ENCODE results near the gene SLC25A18. TPM values are rescaled to one million over a fixed set of nuclear protein-coding genes. Genes with fewer than 3 reads are reported as not detected.
A peak's percentile ranks its signal among the peaks of the same experiment; 100 is the strongest.
"Not testable (repeated sequence)": the region's sequence is repeated elsewhere in the genome, so short reads cannot be mapped to it uniquely, and the experiment has no call there.

The SLC25A18 gene
- total RNA-seq, 1 experiment from 2014 or later = 0.28 TPM

GRCh38 chr22:17559188-17559587 is 4.1 kb upstream of the SLC25A18 start:
- Mint-ChIP-seq H3K36me3 (ENCODE audit: insufficient read depth, unreplicated experiment) (no peaks in the 10 kb centered on the region), H3K9me3 (ENCODE audit: low read depth, unreplicated experiment) (no peaks in the 10 kb centered on the region), H3K27me3 (ENCODE audit: unreplicated experiment) (peaks cover 62% of the 10 kb centered on the region), H3K4me1 (ENCODE audit: low read depth, unreplicated experiment) (peaks cover 19% of the 10 kb centered on the region), H3K4me3 (ENCODE audit: low read depth, unreplicated experiment) (no peak overlapping the region), H3K27ac (ENCODE audit: unreplicated experiment) (no peak overlapping the region)
- intact Hi-C loops (cut with micrococcal nuclease; ENCODE audit: unreplicated experiment) = loop anchor here (10.0 kb wide), 2 partner anchors 46 to 146 kb away; no protein-coding TSS in a partner anchor
- no TSS peak for BruUV-seq (replicated peaks)
- CTCF ChIA-PET = interaction anchor here (0.6 to 2.5 kb wide), 13 partner anchors 12 to 517 kb away, joined by 3 to 27 read pairs (median 4); partner anchors contain the start of gene BCL2L13
- DNase-seq = no peak
- no peak for TF ChIP-seq CTCF (IDR thresholded peaks at IDR 0.05; ENCODE audit: unreplicated experiment)

- Mint-ChIP-seq H3K4me1 (ENCODE audit: low read depth, unreplicated experiment) (peaks cover 11% of the 10 kb centered on the region), H3K27ac (ENCODE audit: unreplicated experiment) (no peak overlapping the region), H3K9me3 (ENCODE audit: low read depth, unreplicated experiment) (no peaks in the 10 kb centered on the region), H3K27me3 (ENCODE audit: unreplicated experiment) (peaks cover 34% of the 10 kb centered on the region), H3K4me3 (ENCODE audit: low read depth, unreplicated experiment) (no peak overlapping the region), H3K36me3 (ENCODE audit: insufficient read depth, unreplicated experiment) (no peaks in the 10 kb centered on the region)
- no peak for TF ChIP-seq CTCF (IDR thresholded peaks at IDR 0.05; ENCODE audit: unreplicated experiment)
- CTCF ChIA-PET = interaction anchor here (0.6 kb wide), 1 partner anchor 83 kb away, joined by 4 read pairs; no protein-coding TSS in a partner anchor
- no TSS peak for BruUV-seq (replicated peaks)
- DNase-seq = no peak
- intact Hi-C loops (cut with micrococcal nuclease; ENCODE audit: unreplicated experiment) = no loop called here
Observed at GRCh38 chr22:17563936-17564391, 666 bp downstream of the SLC25A18 start.

- intact Hi-C loops (cut with micrococcal nuclease; ENCODE audit: unreplicated experiment); CTCF ChIA-PET; BruUV-seq (replicated peaks); H3K27ac Mint-ChIP-seq (ENCODE audit: unreplicated experiment); DNase-seq; H3K9me3 Mint-ChIP-seq (ENCODE audit: low read depth, unreplicated experiment); H3K4me3 Mint-ChIP-seq (ENCODE audit: low read depth, unreplicated experiment): not testable (repeated sequence)
- H3K4me1 Mint-ChIP-seq (ENCODE audit: low read depth, unreplicated experiment) = peaks cover 33% of the 10 kb centered on the region
- peaks cover 13% of the 10 kb centered on the region for H3K36me3 Mint-ChIP-seq (ENCODE audit: insufficient read depth, unreplicated experiment)
- H3K27me3 Mint-ChIP-seq (ENCODE audit: unreplicated experiment) = peaks cover 29% of the 10 kb centered on the region
Observed at GRCh38 chr22:17566016-17566687, 2.9 kb downstream of the SLC25A18 start.

- CTCF ChIA-PET = no interaction called here
- TF ChIP-seq CTCF (IDR thresholded peaks at IDR 0.05; ENCODE audit: unreplicated experiment) = no peak
- no TSS peak for BruUV-seq (replicated peaks)
- Mint-ChIP-seq H3K27me3 (ENCODE audit: unreplicated experiment) (peaks cover 29% of the 10 kb centered on the region), H3K4me1 (ENCODE audit: low read depth, unreplicated experiment) (peaks cover 36% of the 10 kb centered on the region), H3K9me3 (ENCODE audit: low read depth, unreplicated experiment) (no peaks in the 10 kb centered on the region), H3K36me3 (ENCODE audit: insufficient read depth, unreplicated experiment) (peaks cover 13% of the 10 kb centered on the region), H3K27ac (ENCODE audit: unreplicated experiment) (no peak overlapping the region), H3K4me3 (ENCODE audit: low read depth, unreplicated experiment) (no peak overlapping the region)
- DNase-seq = no peak
- intact Hi-C loops (cut with micrococcal nuclease; ENCODE audit: unreplicated experiment) = no loop called here
Observed at GRCh38 chr22:17566776-17567175, 3.5 kb downstream of the SLC25A18 start.

GRCh38 chr22:17569971-17570511 is 6.7 kb downstream of the SLC25A18 start:
- CTCF ChIA-PET = interaction anchor here (0.5 to 2.3 kb wide), 3 partner anchors 12 to 398 kb away, joined by 3 to 8 read pairs (median 5); no protein-coding TSS in a partner anchor
- TF ChIP-seq CTCF (IDR thresholded peaks at IDR 0.05; ENCODE audit: unreplicated experiment) = no peak
- Mint-ChIP-seq H3K27ac (ENCODE audit: unreplicated experiment) (no peak overlapping the region), H3K27me3 (ENCODE audit: unreplicated experiment) (peaks cover 13% of the 10 kb centered on the region), H3K9me3 (ENCODE audit: low read depth, unreplicated experiment) (no peaks in the 10 kb centered on the region), H3K4me1 (ENCODE audit: low read depth, unreplicated experiment) (peaks cover 25% of the 10 kb centered on the region), H3K4me3 (ENCODE audit: low read depth, unreplicated experiment) (peak overlapping the region; percentile 67), H3K36me3 (ENCODE audit: insufficient read depth, unreplicated experiment) (peaks cover 13% of the 10 kb centered on the region)
- no TSS peak for BruUV-seq (replicated peaks)
- no peak for DNase-seq
- intact Hi-C loops (cut with micrococcal nuclease; ENCODE audit: unreplicated experiment) = no loop called here

Data from Calu3 (cell line).